K562 (cell line): ENCODE measurements around the gene MCL1. TPM values are rescaled to one million over a fixed set of nuclear protein-coding genes. Genes with fewer than 3 reads are reported as not detected.

ENCODE experiments used
- ATAC-seq: fragments of 200-7000 bp; cut with Tn5 transposase; 3 replicates; pipeline ENCODE4 v1.9.1; 2020; ENCODE audit warnings: moderate library complexity
- BruUV-seq: library from RNA; stranded (reverse); fragments of 400-500 nt; replicated peaks from 2 replicates; lab custom pipeline; 2021; lab: Mats Ljungman, UMichigan
- CTCF ChIA-PET: fragments of 300-600 bp; formaldehyde crosslinking; extraction: SDS; loops from one replicate; lab custom pipeline; 2021; ENCODE audit warnings: low intra/inter-chr PET ratio; lab: Yijun Ruan, JAX
- POLR2A ChIA-PET: fragments of 300-600, 350-650 bp; sonication (Branson Sonifier 250); formaldehyde crosslinking; extraction: SDS; loops from one replicate; lab custom pipeline; 2021; ENCODE audit warnings: antibody characterized with exemption, inconsistent platforms; lab: Yijun Ruan, JAX
- DNase-seq, 4 experiments: peaks; one replicate each; pipeline versions ENCODE4 v3.0.0 to v3.0.0-alpha.2; 2011 to 2018; ENCODE audit warnings: low spot score in 3 of 4, mixed read lengths in 3 of 4; ENCODE audit errors: extremely low read depth in 1 of 4
- FAIRE-seq: peaks from 2 replicates; lab custom pipeline; 2011; peaks lifted over from hg19 to GRCh38; lab: Jason Lieb, UNC
- H2AFZ ChIP-seq: 2 replicates; pipeline ENCODE4 v1.6.0; 2011; ENCODE audit warnings: low read depth, low read length, control low read depth, inconsistent platforms
- H3K27ac ChIP-seq: fragments of 200-600 bp; 3 replicates; pipeline ENCODE4 v1.8.0; 2011; ENCODE audit warnings: low read depth, mild to moderate bottlenecking, control low read depth, inconsistent platforms, low read length, moderate library complexity, mixed read lengths; ENCODE audit errors: extremely low read depth
- H3K27me3 ChIP-seq, 2 experiments: fragments of 300-600 bp in 1 of 2; 2 replicates in 1 of 2; 3 replicates in 1 of 2; pipeline versions ENCODE4 v1.6.0 to v1.8.0; 2011; ENCODE audit warnings: inconsistent platforms in 2 of 2, low read length in 2 of 2, mild to moderate bottlenecking in 1 of 2, mixed read lengths in 1 of 2, moderate library complexity in 1 of 2; ENCODE audit not compliant: control insufficient read depth in 2 of 2, insufficient read depth in 2 of 2
- H3K36me3 ChIP-seq: fragments of 300-600 bp; 3 replicates; pipeline ENCODE4 v1.8.0; 2011; ENCODE audit warnings: mild to moderate bottlenecking, low read length, inconsistent platforms; ENCODE audit not compliant: control insufficient read depth, insufficient read depth
- H3K4me1 ChIP-seq, 2 experiments: fragments of 200-600 bp in 1 of 2; replicated peaks in 1 of 2; 2 replicates in 1 of 2; 3 replicates in 1 of 2; pipeline versions ENCODE4 v1.5.1 to v1.8.0; 2011; ENCODE audit warnings: inconsistent platforms in 2 of 2, low read length in 2 of 2, mild to moderate bottlenecking in 1 of 2, mixed read lengths in 1 of 2, moderate library complexity in 1 of 2; ENCODE audit not compliant: control insufficient read depth in 2 of 2, insufficient read depth in 2 of 2
- H3K4me2 ChIP-seq: 2 replicates; pipeline ENCODE4 v1.6.1; 2011; ENCODE audit warnings: low read length, control low read depth, inconsistent platforms, mixed read lengths; ENCODE audit not compliant: insufficient read depth
- H3K4me3 ChIP-seq: fragments of 200-600 bp; sonication (generic), shearing (Covaris generic); 2 replicates; pipeline ENCODE4 v1.5.1; 2016; ENCODE audit warnings: control low read depth, inconsistent platforms
- H3K79me2 ChIP-seq: fragments of 200-600 bp; 3 replicates; pipeline ENCODE4 v1.8.0; 2011; ENCODE audit warnings: low read length, inconsistent platforms; ENCODE audit not compliant: control insufficient read depth, insufficient read depth
- H3K9ac ChIP-seq, 2 experiments: 2 replicates each; pipeline versions ENCODE4 v1.6.0 to v1.6.1; 2011; ENCODE audit warnings: low read depth in 2 of 2, low read length in 2 of 2, control low read depth in 1 of 2, inconsistent platforms in 1 of 2, mild to moderate bottlenecking in 1 of 2, mixed read lengths in 1 of 2; ENCODE audit not compliant: insufficient read depth in 1 of 2
- H3K9me1 ChIP-seq: one replicate; pipeline ENCODE4 v1.6.0; 2011; ENCODE audit warnings: inconsistent platforms, mild to moderate bottlenecking, low read length, moderate library complexity; ENCODE audit not compliant: control insufficient read depth, insufficient read depth
- H3K9me3 ChIP-seq: replicated peaks from 2 replicates; pipeline ENCODE4 v1.5.1; 2011; ENCODE audit warnings: low read depth, low read length, inconsistent platforms; ENCODE audit not compliant: control insufficient read depth, insufficient read depth
- H4K20me1 ChIP-seq: replicated peaks from 2 replicates; pipeline ENCODE4 v1.6.1; 2011; ENCODE audit warnings: low read length, inconsistent platforms, mixed read lengths; ENCODE audit not compliant: control insufficient read depth, insufficient read depth
- DMBX1 ChIP-seq: fragments of 250-450 bp; sonication (Bioruptor Pico); IDR thresholded peaks from 2 replicates; pipeline ENCODE4 v1.8.0; 2022; ENCODE audit warnings: inconsistent platforms, mild to moderate bottlenecking, moderate library complexity, borderline replicate concordance
- MAFG ChIP-seq: fragments of 450-650 bp; conservative IDR thresholded peaks from 2 replicates; pipeline ENCODE4 v1.6.1; 2016; ENCODE audit warnings: missing genetic modification characterization, missing compliant biosample characterization
- NCOR1 ChIP-seq: fragments of 450-650 bp; IDR thresholded peaks from 2 replicates; pipeline ENCODE4 v1.6.1; 2016; ENCODE audit warnings: mild to moderate bottlenecking, moderate library complexity
- ZNF431 ChIP-seq: sonication (generic); formaldehyde crosslinking; IDR thresholded peaks from 2 replicates; pipeline ENCODE4 v1.8.0; 2022; ENCODE audit warnings: mild to moderate bottlenecking, missing genetic modification reagents
- ZNF589 ChIP-seq: fragments of 200-800 bp; sonication (Bioruptor generic); IDR thresholded peaks from 2 replicates; pipeline ENCODE4 v1.6.1; 2016; ENCODE audit warnings: low read depth, missing genetic modification characterization, missing compliant biosample characterization
- ZNF766 ChIP-seq: fragments of 200-800 bp; sonication (Bioruptor generic); conservative IDR thresholded peaks from 2 replicates; pipeline ENCODE4 v1.6.1; 2016; ENCODE audit warnings: missing genetic modification characterization, missing compliant biosample characterization
- ZNF778 ChIP-seq: fragments of 450-650 bp; formaldehyde crosslinking; IDR thresholded peaks from 2 replicates; pipeline ENCODE4 v1.4.0; 2020; ENCODE audit warnings: mild to moderate bottlenecking, moderate library complexity
- WGBS: fragments of 100-300 bp; shearing (Covaris generic); methylation state at CpG from one replicate; pipeline ENCODE4 v1.1.6; 2016; ENCODE audit warnings: low coverage, mixed read lengths; ENCODE audit not compliant: insufficient coverage; ENCODE audit errors: missing lambda C conversion rate; 5-methylcytosine and 5-hydroxymethylcytosine counted together
- in situ Hi-C: fragments of 300-500 bp; cut with MboI; formaldehyde crosslinking; loops from 4 replicates; pipeline ENCODE4 v1.15.0; 2018; ENCODE audit warnings: inconsistent platforms, mixed read lengths
- intact Hi-C: fragments of 100-400 bp; cut with micrococcal nuclease; formaldehyde crosslinking; loops from 2 replicates; pipeline ENCODE4 v1.14.2; 2022
- polyA plus RNA-seq, 8 experiments: library from polyadenylated mRNA; depleted of rRNA in 4 of 8; stranded (reverse) in 5 of 8; unstranded in 3 of 8; fragments of >200 nt; fragmentation: Nextera tagmentation in 2 of 8; fragmentation: Illumina TruSeq in 1 of 8; extraction: Ambion mirVana in 2 of 8; extraction: Trizol in 1 of 8; gene quantifications; 2 replicates each; pipeline versions ENCODE4 v1.2.1 to v1.2.3, GENCODE V29; 2011 to 2014; ENCODE audit warnings: inconsistent platforms in 1 of 8, missing spikeins in 1 of 8
- total RNA-seq, 7 experiments: library from RNA; depleted of rRNA in 6 of 7; stranded (reverse); fragments of >200 nt in 6 of 7; fragmentation: Illumina TruSeq in 2 of 7; extraction: Trizol in 2 of 7; gene quantifications; 2 replicates each; pipeline versions ENCODE4 v1.2.1 to v1.2.3, GENCODE V29; 2011 to 2021; ENCODE audit warnings: low replicate concordance in 1 of 7
- TF ChIP-seq, protein P1 (sequence below): sonication (generic); formaldehyde crosslinking; IDR thresholded peaks from 2 replicates; pipeline ENCODE4 v1.4.0; 2020; ENCODE audit warnings: mild to moderate bottlenecking, missing genetic modification reagents
- TF ChIP-seq, protein P2 (sequence below): fragments of 200-800 bp; sonication (Bioruptor generic); IDR thresholded peaks from 2 replicates; pipeline ENCODE4 v1.6.1; 2017; ENCODE audit warnings: missing genetic modification characterization, missing compliant biosample characterization

Gene MCL1
- total and polyA plus RNA-seq, 9 of the 15 experiments (the other 6 are each of a cell fraction or from before 2014, with no cell fraction given): 27.1 to 224 (median 138) TPM

DNA sequence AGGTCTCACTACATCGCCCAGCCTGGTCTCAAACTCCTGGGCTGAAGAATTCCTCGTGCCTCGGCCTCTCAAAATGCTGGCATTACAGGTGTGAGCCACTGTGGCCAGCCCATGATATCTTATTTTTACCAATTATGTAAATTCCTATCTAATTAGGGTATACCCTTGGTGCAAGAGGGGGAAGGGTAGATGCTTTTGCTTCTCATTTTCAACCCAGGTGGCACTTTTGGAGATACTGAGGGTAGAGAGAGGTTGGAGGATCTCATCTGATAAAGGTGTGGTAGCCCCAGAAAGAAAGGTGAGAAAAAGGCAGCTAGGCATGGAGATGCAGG, 32.6 kb upstream of the MCL1 start:
- Histone ChIP-seq H3K9me3 (no peaks in the 10 kb centered on the region), H3K4me2 (no peak overlapping the region), H3K4me1 (peaks cover 26 to 44% of the 10 kb centered on the region in 2 experiments), H3K27me3 (no peaks in the 10 kb centered on the region), H3K36me3 (peaks cover 35% of the 10 kb centered on the region), H3K27ac (peak overlapping the region; percentile 77), H3K79me2 (peaks cover 16% of the 10 kb centered on the region; the same call in 2 of the 3 replicates), H3K9ac (peak overlapping the region in 1 of 2 experiments; percentile 31; a peak in 2 of 4 replicates), H4K20me1 (no peaks in the 10 kb centered on the region), H2AFZ (no peak overlapping the region), H3K4me3 (no peak overlapping the region)
- no TSS peak for BruUV-seq
- CTCF ChIA-PET: no interaction called here
- FAIRE-seq (no peak), DNase-seq (no peak), ATAC-seq (no peak)
- POLR2A ChIA-PET: interaction anchor here (0.7 to 2.7 kb wide), 2 partner anchors 17 to 213 kb away, joined by 3 to 12 read pairs; partner anchors contain the start of gene ENSA
- TF ChIP-seq ZNF589 (CRISPR knock-in tag) (peak; percentile 62; the same call in 1 of the 2 replicates), ZNF766 (0 out of 2 replicates have a peak, but pooled peaks have one; percentile 7), ZNF431 (CRISPR knock-in tag) (no peak), DMBX1 (0 out of 2 replicates have a peak, but pooled peaks have one; percentile 6)
- TF ChIP-seq, all 486 proteins: peak for 3
- WGBS: 93% methylated on average over 3 of the region's 3 CpGs
- in situ Hi-C loops (no loop called here), intact Hi-C loops (loop anchor here (10.0 kb wide), 1 partner anchor 363 kb away; the partner anchor contains the start of gene CERS2)
- no peaks in the 10 kb centered on the region for H3K9me1 ChIP-seq

DNA sequence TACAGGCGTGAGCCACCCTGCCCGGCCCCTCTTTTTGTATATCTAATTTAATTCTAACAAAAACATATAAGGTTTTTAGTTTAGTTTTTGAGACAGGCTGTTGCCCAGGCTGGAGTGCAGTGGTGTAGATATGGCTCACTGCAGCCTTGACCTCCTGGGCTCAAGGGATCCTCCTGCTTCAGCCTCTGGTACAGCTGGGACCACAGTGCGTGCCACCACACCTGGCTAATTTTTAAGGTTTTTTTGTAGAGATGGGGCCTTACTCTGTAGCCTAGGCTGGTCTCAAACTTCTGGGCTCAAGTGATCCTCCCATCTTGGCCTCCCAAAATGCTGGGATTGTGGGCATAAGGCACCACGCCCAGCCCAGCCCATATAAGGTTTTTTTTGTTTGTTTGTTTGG, 31.2 kb upstream of the MCL1 start:
- WGBS: 90% methylated on average over 4 of the region's 4 CpGs
- no peak for ATAC-seq
- POLR2A ChIA-PET: interaction anchor here (2.9 kb wide), 1 partner anchor 9 kb away, joined by 16 read pairs; no protein-coding TSS in a partner anchor
- in situ Hi-C loops: no loop called here
- peaks cover 24% of the 10 kb centered on the region; the same call in 2 of the 3 replicates for H3K36me3 ChIP-seq
- peaks cover 13% of the 10 kb centered on the region; the same call in 2 of the 3 replicates for H3K79me2 ChIP-seq
- H3K4me2 ChIP-seq: no peak overlapping the region
- CTCF ChIA-PET: no interaction called here
- no peaks in the 10 kb centered on the region for H3K9me3 ChIP-seq
- no peak for TF ChIP-seq NCOR1
- TF ChIP-seq, protein P1, sequence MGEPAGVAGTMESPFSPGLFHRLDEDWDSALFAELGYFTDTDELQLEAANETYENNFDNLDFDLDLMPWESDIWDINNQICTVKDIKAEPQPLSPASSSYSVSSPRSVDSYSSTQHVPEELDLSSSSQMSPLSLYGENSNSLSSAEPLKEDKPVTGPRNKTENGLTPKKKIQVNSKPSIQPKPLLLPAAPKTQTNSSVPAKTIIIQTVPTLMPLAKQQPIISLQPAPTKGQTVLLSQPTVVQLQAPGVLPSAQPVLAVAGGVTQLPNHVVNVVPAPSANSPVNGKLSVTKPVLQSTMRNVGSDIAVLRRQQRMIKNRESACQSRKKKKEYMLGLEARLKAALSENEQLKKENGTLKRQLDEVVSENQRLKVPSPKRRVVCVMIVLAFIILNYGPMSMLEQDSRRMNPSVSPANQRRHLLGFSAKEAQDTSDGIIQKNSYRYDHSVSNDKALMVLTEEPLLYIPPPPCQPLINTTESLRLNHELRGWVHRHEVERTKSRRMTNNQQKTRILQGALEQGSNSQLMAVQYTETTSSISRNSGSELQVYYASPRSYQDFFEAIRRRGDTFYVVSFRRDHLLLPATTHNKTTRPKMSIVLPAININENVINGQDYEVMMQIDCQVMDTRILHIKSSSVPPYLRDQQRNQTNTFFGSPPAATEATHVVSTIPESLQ (CRISPR knock-in tag): no peak
- TF ChIP-seq ZNF778 (CRISPR knock-in tag): no peak
- TF ChIP-seq MAFG (tag): no peak
- TF ChIP-seq, protein P2, sequence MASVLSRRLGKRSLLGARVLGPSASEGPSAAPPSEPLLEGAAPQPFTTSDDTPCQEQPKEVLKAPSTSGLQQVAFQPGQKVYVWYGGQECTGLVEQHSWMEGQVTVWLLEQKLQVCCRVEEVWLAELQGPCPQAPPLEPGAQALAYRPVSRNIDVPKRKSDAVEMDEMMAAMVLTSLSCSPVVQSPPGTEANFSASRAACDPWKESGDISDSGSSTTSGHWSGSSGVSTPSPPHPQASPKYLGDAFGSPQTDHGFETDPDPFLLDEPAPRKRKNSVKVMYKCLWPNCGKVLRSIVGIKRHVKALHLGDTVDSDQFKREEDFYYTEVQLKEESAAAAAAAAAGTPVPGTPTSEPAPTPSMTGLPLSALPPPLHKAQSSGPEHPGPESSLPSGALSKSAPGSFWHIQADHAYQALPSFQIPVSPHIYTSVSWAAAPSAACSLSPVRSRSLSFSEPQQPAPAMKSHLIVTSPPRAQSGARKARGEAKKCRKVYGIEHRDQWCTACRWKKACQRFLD (CRISPR knock-in tag): 0 out of 2 replicates have a peak, but pooled peaks have one; percentile 26
- TF ChIP-seq, all 486 proteins: peak for 1
- no TSS peak for BruUV-seq
- DNase-seq (no peak), FAIRE-seq (no peak)
- H3K4me1 ChIP-seq: peaks cover 26 to 40% of the 10 kb centered on the region in 2 experiments
- no peaks in the 10 kb centered on the region for H4K20me1 ChIP-seq
- no peak overlapping the region for H3K4me3 ChIP-seq
- H3K27ac ChIP-seq: no peak overlapping the region
- no peak overlapping the region for H2AFZ ChIP-seq
- peak overlapping the region in 1 of 2 experiments; percentile 20; a peak in 1 of 4 replicates for H3K9ac ChIP-seq
- intact Hi-C loops: loop anchor here (10.0 kb wide), 1 partner anchor 364 kb away; the partner anchor contains the start of gene CERS2
- no peaks in the 10 kb centered on the region for H3K9me1 ChIP-seq
- no peaks in the 10 kb centered on the region for H3K27me3 ChIP-seq
